ENCODE measurements around the gene CFI. TPM values are rescaled to one million over a fixed set of nuclear protein-coding genes. Genes with fewer than 3 reads are reported as not detected.

CFI gene
- total and polyA plus RNA-seq, 9 of the 15 experiments (the other 6 are each of a cell fraction or from before 2014, with no cell fraction given) = 0.30 to 8.4 (median 0.95) TPM

DNA sequence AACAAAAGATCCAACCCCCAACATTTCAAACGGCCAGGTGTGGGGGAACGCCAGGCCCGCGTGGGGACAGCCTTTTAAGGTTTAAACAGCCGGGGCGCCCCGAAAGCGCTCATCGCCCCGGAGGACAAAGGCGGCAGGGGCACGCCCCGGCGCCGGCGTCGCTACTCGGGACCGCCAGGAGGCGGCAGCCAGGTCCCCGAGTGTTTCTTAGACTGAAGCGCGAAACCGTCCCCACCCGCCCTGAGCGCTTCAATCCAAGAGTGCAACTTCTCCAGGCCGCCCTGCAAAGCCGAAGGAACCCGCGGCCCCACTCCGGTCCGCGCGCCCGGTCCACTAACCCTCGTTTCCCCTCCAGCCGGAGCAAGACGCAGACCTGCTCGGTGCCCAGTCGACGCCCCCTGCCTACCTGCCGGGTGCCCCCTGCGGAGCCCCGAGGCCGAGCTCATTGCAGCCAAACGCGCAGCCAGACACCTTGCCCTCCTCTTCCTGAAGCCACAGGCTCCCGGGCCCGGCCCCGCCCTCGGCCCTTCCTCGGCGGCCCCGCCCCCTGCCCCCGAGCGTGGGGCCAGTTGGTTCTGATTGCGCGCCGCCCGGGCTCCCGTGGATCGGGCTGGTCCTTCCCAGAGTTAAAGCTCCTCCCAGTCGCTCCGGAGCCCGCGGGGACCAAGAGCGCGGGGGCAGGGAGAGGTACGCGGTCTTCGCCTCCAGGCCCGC, 98.7 kb downstream of the CFI start, which contains the start of gene CASP6 (continued):
- TF ChIP-seq, protein P1, sequence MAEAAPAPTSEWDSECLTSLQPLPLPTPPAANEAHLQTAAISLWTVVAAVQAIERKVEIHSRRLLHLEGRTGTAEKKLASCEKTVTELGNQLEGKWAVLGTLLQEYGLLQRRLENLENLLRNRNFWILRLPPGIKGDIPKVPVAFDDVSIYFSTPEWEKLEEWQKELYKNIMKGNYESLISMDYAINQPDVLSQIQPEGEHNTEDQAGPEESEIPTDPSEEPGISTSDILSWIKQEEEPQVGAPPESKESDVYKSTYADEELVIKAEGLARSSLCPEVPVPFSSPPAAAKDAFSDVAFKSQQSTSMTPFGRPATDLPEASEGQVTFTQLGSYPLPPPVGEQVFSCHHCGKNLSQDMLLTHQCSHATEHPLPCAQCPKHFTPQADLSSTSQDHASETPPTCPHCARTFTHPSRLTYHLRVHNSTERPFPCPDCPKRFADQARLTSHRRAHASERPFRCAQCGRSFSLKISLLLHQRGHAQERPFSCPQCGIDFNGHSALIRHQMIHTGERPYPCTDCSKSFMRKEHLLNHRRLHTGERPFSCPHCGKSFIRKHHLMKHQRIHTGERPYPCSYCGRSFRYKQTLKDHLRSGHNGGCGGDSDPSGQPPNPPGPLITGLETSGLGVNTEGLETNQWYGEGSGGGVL (CRISPR knock-in tag; IDR thresholded peaks at IDR 0.05) = no peak
- peak; percentile 69 for TF ChIP-seq PML (IDR thresholded peaks at IDR 0.05; ENCODE audit: low read length)
- TF ChIP-seq, protein P2, sequence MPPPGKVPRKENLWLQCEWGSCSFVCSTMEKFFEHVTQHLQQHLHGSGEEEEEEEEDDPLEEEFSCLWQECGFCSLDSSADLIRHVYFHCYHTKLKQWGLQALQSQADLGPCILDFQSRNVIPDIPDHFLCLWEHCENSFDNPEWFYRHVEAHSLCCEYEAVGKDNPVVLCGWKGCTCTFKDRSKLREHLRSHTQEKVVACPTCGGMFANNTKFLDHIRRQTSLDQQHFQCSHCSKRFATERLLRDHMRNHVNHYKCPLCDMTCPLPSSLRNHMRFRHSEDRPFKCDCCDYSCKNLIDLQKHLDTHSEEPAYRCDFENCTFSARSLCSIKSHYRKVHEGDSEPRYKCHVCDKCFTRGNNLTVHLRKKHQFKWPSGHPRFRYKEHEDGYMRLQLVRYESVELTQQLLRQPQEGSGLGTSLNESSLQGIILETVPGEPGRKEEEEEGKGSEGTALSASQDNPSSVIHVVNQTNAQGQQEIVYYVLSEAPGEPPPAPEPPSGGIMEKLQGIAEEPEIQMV (tag; conservative IDR thresholded peaks at IDR 0.05; ENCODE audit: low read depth) = peak; percentile 85
- TF ChIP-seq POLR2A (conservative IDR thresholded peaks at IDR 0.05) = peak; percentile 81
- no peak for TF ChIP-seq NFE2L1 (tag; IDR thresholded peaks at IDR 0.05; ENCODE audit: borderline replicate concordance, low read depth)
- no peak for TF ChIP-seq ZNF79 (CRISPR knock-in tag; IDR thresholded peaks at IDR 0.05; ENCODE audit: low read depth)
- TF ChIP-seq FOXM1 (IDR thresholded peaks at IDR 0.05; ENCODE audit: low read depth) = no peak
- TF ChIP-seq FOXM1 (CRISPR knock-in tag; IDR thresholded peaks at IDR 0.05; ENCODE audit: low read depth) = no peak
- no peak for TF ChIP-seq BACH1 (tag; IDR thresholded peaks at IDR 0.05)
- peak; percentile 72 for TF ChIP-seq LCOR (CRISPR knock-in tag; IDR thresholded peaks at IDR 0.05)
- peak; percentile 49; the same call in 1 of the 2 replicates for TF ChIP-seq ZNF76 (CRISPR knock-in tag; IDR thresholded peaks at IDR 0.05; ENCODE audit: borderline replicate concordance)
- TF ChIP-seq KLF1 (tag; IDR thresholded peaks at IDR 0.05) = no peak; the same call in 1 of the 2 replicates
- TF ChIP-seq TBP (optimal IDR thresholded peaks at IDR 0.05; ENCODE audit: low read depth, low read length) = no peak
- TF ChIP-seq ZFX (CRISPR knock-in tag; IDR thresholded peaks at IDR 0.05) = peak; percentile 75
- TF ChIP-seq ZBTB17 (CRISPR knock-in tag; IDR thresholded peaks at IDR 0.05) = peak; percentile 16; the same call in 1 of the 2 replicates
- 0 out of 2 replicates have a peak, but pooled peaks have one; percentile 43 for TF ChIP-seq NR4A1 (CRISPR knock-in tag; IDR thresholded peaks at IDR 0.05)
- no peak for TF ChIP-seq NR4A1 (tag; IDR thresholded peaks at IDR 0.05)
- TF ChIP-seq TARDBP (IDR thresholded peaks at IDR 0.05) = 0 out of 2 replicates have a peak, but pooled peaks have one; percentile 40
- peak; percentile 38; the same call in 1 of the 2 replicates for TF ChIP-seq POLR2AphosphoS5 (IDR thresholded peaks at IDR 0.05; ENCODE audit: control insufficient read depth, insufficient read depth, low read depth, low read length)
- TF ChIP-seq, protein P3, sequence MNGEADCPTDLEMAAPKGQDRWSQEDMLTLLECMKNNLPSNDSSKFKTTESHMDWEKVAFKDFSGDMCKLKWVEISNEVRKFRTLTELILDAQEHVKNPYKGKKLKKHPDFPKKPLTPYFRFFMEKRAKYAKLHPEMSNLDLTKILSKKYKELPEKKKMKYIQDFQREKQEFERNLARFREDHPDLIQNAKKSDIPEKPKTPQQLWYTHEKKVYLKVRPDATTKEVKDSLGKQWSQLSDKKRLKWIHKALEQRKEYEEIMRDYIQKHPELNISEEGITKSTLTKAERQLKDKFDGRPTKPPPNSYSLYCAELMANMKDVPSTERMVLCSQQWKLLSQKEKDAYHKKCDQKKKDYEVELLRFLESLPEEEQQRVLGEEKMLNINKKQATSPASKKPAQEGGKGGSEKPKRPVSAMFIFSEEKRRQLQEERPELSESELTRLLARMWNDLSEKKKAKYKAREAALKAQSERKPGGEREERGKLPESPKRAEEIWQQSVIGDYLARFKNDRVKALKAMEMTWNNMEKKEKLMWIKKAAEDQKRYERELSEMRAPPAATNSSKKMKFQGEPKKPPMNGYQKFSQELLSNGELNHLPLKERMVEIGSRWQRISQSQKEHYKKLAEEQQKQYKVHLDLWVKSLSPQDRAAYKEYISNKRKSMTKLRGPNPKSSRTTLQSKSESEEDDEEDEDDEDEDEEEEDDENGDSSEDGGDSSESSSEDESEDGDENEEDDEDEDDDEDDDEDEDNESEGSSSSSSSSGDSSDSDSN (IDR thresholded peaks at IDR 0.05; ENCODE audit: borderline replicate concordance in 1 of 2, low read depth in 2 of 2, low read length in 2 of 2) = peak in 1 of 2 experiments; percentile 56; a peak in 2 of 4 replicates
- no peak for TF ChIP-seq ZNF12 (CRISPR knock-in tag; IDR thresholded peaks at IDR 0.05)
- TF ChIP-seq POU5F1 (IDR thresholded peaks at IDR 0.05; ENCODE audit: borderline replicate concordance, low read depth, low read length, partially characterized antibody) = no peak
- TF ChIP-seq JUND (IDR thresholded peaks at IDR 0.05; ENCODE audit: borderline replicate concordance, low read depth, low read length) = peak; percentile 25; the same call in 1 of the 2 replicates
- TF ChIP-seq JUND (tag; IDR thresholded peaks at IDR 0.05; ENCODE audit: borderline replicate concordance, low read depth, low read length) = no peak; the same call in 2 of the 3 replicates

Measured in K562 (cell line).